Hematopoietic multipotent progenitor cell treated with erythropoietin and hydrocortisone succinate and interleukin-3 and kit ligand, for 4 days (in vitro differentiated cells): ENCODE data around the gene ALPI.
"Not testable (repeated sequence)": the region's sequence is repeated elsewhere in the genome, so short reads cannot be mapped to it uniquely, and the experiment has no call there.

Experiments used
- DNase-seq: peaks from one replicate; pipeline ENCODE4 v3.0.0-alpha.2; 2015

Gene ALPI

GRCh38 chr2:232443669-232444408 is 12.1 kb upstream of the ALPI start:
- DNase-seq: not testable (repeated sequence)

- DNase-seq: peak; percentile 83
Observed at GRCh38 chr2:232444409-232445148, 11.4 kb upstream of the ALPI start.

- not testable (repeated sequence) for DNase-seq
Observed at GRCh38 chr2:232445149-232445885, 10.6 kb upstream of the ALPI start.

GRCh38 chr2:232446266-232446777 is 9.6 kb upstream of the ALPI start:
- not testable (repeated sequence) for DNase-seq

GRCh38 chr2:232447091-232447620 is 8.8 kb upstream of the ALPI start:
- no peak for DNase-seq

- DNase-seq: no peak
Observed at GRCh38 chr2:232447638-232448303, 8.2 kb upstream of the ALPI start.

- no peak for DNase-seq
Observed at GRCh38 chr2:232448304-232448690, 7.7 kb upstream of the ALPI start.

- DNase-seq: no peak
Observed at GRCh38 chr2:232449964-232450363, 6.0 kb upstream of the ALPI start.

GRCh38 chr2:232451645-232452044 is 4.3 kb upstream of the ALPI start:
- DNase-seq: not testable (repeated sequence)

GRCh38 chr2:232454630-232455029 is 1.3 kb upstream of the ALPI start:
- no peak for DNase-seq

GRCh38 chr2:232456296-232457120 is 555 bp downstream of the ALPI start:
- no peak for DNase-seq

- no peak for DNase-seq
Observed at GRCh38 chr2:232457121-232458011, 1.4 kb downstream of the ALPI start.

- no peak for DNase-seq
Observed at GRCh38 chr2:232458051-232458660, 2.2 kb downstream of the ALPI start.

GRCh38 chr2:232458661-232459418 is 2.9 kb downstream of the ALPI start:
- DNase-seq: no peak

GRCh38 chr2:232459419-232460035 is 3.6 kb downstream of the ALPI start:
- no peak for DNase-seq

- DNase-seq: no peak
Observed at GRCh38 chr2:232460171-232460570, 4.2 kb downstream of the ALPI start.

- DNase-seq: no peak
Observed at GRCh38 chr2:232463701-232464543, 8.0 kb downstream of the ALPI start.

- no peak for DNase-seq
Observed at GRCh38 chr2:232464544-232464885, 8.6 kb downstream of the ALPI start.
